ENCODE data around the gene ATRN. TPM values are rescaled to one million over a fixed set of nuclear protein-coding genes. Genes with fewer than 3 reads are reported as not detected.
"Not testable (repeated sequence)": the region's sequence is repeated elsewhere in the genome, so short reads cannot be mapped to it uniquely, and the experiment has no call there.

Gene ATRN
- total and polyA plus RNA-seq, 2 experiments from 2014 or later, result 14.7 to 71.1 TPM

DNA sequence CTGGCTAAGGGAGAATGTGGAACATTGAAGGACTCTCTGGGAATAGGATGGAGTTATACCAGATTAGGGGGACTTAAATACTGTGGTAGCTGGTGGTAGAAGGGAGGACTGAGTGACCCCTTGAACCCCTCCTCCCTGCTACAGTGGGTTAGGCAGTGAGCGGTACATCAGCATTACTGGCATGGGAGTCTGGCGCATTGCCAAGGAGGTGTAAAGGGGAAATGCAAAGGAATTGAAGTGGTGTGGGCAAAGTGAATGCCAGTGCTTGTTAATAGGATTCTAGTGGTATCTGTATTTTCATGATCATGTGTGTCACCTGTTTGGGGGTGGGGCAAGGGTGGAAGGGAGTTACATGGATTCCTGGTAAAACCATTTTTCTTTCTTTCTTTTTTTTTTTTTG is 132.3 kb downstream of the ATRN start:
- no peak for DNase-seq (ENCODE audit: low spot score)
- WGBS (ENCODE audit: low lambda C conversion rate, missing lambda C conversion rate), result 92% methylated on average over 2 of the region's 2 CpGs
- no peak overlapping the region for H3K27ac ChIP-seq
- H3K4me3 ChIP-seq, result no peak overlapping the region
- TF ChIP-seq, protein P1, sequence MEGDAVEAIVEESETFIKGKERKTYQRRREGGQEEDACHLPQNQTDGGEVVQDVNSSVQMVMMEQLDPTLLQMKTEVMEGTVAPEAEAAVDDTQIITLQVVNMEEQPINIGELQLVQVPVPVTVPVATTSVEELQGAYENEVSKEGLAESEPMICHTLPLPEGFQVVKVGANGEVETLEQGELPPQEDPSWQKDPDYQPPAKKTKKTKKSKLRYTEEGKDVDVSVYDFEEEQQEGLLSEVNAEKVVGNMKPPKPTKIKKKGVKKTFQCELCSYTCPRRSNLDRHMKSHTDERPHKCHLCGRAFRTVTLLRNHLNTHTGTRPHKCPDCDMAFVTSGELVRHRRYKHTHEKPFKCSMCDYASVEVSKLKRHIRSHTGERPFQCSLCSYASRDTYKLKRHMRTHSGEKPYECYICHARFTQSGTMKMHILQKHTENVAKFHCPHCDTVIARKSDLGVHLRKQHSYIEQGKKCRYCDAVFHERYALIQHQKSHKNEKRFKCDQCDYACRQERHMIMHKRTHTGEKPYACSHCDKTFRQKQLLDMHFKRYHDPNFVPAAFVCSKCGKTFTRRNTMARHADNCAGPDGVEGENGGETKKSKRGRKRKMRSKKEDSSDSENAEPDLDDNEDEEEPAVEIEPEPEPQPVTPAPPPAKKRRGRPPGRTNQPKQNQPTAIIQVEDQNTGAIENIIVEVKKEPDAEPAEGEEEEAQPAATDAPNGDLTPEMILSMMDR (IDR thresholded peaks at IDR 0.05; ENCODE audit: poor library complexity), result no peak
- TF ChIP-seq EZH2 (IDR thresholded peaks at IDR 0.05; ENCODE audit: borderline replicate concordance) (no peak), EZH2phosphoT487 (IDR thresholded peaks at IDR 0.05; ENCODE audit: low read depth, severe bottlenecking, unreplicated experiment) (no peak)
- H3K27me3 ChIP-seq, result no peaks in the 10 kb centered on the region
- no peaks in the 10 kb centered on the region for H3K9me2 ChIP-seq (replicated peaks; ENCODE audit: insufficient read depth)
- H3K4me2 ChIP-seq, result no peak overlapping the region
- peaks cover 7% of the 10 kb centered on the region for H3K36me3 ChIP-seq (replicated peaks; ENCODE audit: insufficient read depth, low read depth)
- H3K79me2 ChIP-seq, result no peaks in the 10 kb centered on the region
- no peaks in the 10 kb centered on the region for H4K20me1 ChIP-seq (ENCODE audit: insufficient read depth, poor library complexity, severe bottlenecking)
- no peaks in the 10 kb centered on the region for H3K4me1 ChIP-seq (ENCODE audit: insufficient read depth)
- H3K9me3 ChIP-seq (ENCODE audit: low read depth), result no peaks in the 10 kb centered on the region
- H2AFZ ChIP-seq, result no peak overlapping the region

DNA sequence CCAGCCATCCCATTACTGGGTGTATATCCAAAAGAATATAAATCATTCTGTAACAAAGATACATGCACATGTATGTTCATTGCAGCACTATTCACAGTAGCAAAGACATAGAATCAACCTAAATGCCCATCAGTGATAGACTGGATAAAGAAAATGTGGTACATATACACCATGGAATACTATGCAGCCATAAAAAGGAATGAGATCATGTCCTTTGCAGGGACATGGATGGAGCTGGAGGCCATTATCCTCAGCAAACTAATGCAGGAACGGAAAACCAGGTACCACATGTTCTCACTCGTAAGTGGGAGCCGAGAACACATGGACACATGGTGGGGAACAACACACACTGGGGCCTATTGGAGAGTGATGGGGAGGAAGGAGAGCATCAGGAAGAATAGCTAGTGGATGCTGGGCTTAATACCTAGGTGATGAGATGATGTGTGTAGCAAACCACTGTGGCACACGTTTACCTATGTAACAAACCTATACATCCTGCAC is 134.6 kb downstream of the ATRN start:
- WGBS (ENCODE audit: low lambda C conversion rate, missing lambda C conversion rate), result 99% methylated on average over 4 of the region's 4 CpGs
- not testable (repeated sequence) for H3K36me3 ChIP-seq (replicated peaks; ENCODE audit: insufficient read depth, low read depth)

DNA sequence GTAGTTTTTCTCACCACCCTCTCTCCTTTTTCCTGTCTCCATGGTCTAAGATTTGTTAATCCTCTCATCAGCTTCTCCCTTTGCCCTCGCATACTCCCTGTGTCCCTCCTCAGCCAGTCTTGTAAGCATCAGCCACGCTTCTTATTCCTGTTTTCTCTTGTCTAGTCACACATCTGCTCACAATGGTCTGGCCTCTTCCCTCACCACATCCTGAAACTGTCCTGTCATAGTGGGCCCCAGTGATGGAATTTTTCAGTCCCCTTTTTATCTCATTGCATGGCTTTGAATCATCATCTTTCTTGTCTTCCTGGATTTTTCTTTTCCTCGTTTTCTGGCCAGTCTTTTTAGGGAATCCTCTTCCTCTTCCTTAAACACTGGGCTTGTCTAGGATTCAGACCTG is 135.2 kb downstream of the ATRN start:
- H4K20me1 ChIP-seq (ENCODE audit: insufficient read depth, poor library complexity, severe bottlenecking), result no peaks in the 10 kb centered on the region
- H3K4me2 ChIP-seq, result no peak overlapping the region
- no peaks in the 10 kb centered on the region for H3K79me2 ChIP-seq
- no peaks in the 10 kb centered on the region for H3K4me1 ChIP-seq (ENCODE audit: insufficient read depth)
- TF ChIP-seq EZH2phosphoT487 (IDR thresholded peaks at IDR 0.05; ENCODE audit: low read depth, severe bottlenecking, unreplicated experiment) (no peak), EZH2 (IDR thresholded peaks at IDR 0.05; ENCODE audit: borderline replicate concordance) (no peak)
- TF ChIP-seq, protein P1 (IDR thresholded peaks at IDR 0.05; ENCODE audit: poor library complexity), result no peak
- no peak overlapping the region for H3K27ac ChIP-seq
- H3K27me3 ChIP-seq, result no peaks in the 10 kb centered on the region
- peaks cover 5% of the 10 kb centered on the region for H3K36me3 ChIP-seq (replicated peaks; ENCODE audit: insufficient read depth, low read depth)
- H3K9me3 ChIP-seq (ENCODE audit: low read depth), result no peaks in the 10 kb centered on the region
- H3K9me2 ChIP-seq (replicated peaks; ENCODE audit: insufficient read depth), result no peaks in the 10 kb centered on the region
- 87% methylated on average over 3 of the region's 3 CpGs for WGBS (ENCODE audit: low lambda C conversion rate, missing lambda C conversion rate)
- H3K4me3 ChIP-seq, result no peak overlapping the region
- no peak overlapping the region for H2AFZ ChIP-seq
- no peak for DNase-seq (ENCODE audit: low spot score)

More for the DNA sequence above, 134.6 kb downstream of the ATRN start:
- H3K4me1 ChIP-seq (ENCODE audit: insufficient read depth); H3K4me3 ChIP-seq; H2AFZ ChIP-seq; H3K27me3 ChIP-seq; H3K9me2 ChIP-seq (replicated peaks; ENCODE audit: insufficient read depth); H3K4me2 ChIP-seq; DNase-seq (ENCODE audit: low spot score); H3K9me3 ChIP-seq (ENCODE audit: low read depth); H3K79me2 ChIP-seq; H4K20me1 ChIP-seq (ENCODE audit: insufficient read depth, poor library complexity, severe bottlenecking); H3K27ac ChIP-seq: not testable (repeated sequence)

DNA sequence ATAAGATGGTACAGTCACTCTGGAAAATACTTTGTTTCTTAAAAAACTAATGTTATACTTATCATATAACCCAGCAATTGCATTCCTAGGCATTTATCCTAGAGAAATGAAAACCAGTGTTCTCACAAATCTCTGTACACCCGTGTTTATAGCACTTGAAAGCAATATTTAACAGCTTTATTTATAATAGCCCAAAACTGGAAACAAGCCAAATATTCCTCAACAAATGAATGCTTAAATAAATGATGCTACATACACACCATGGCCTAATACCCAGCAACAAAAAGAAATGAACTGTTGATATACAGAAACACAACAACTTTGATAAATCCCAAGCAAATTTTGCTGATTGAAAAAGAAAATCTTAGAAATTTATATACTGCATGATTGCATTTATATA is 141.1 kb downstream of the ATRN start:
- H3K4me3 ChIP-seq, result no peak overlapping the region
- H4K20me1 ChIP-seq (ENCODE audit: insufficient read depth, poor library complexity, severe bottlenecking), result no peaks in the 10 kb centered on the region
- H3K27ac ChIP-seq, result no peak overlapping the region
- H3K36me3 ChIP-seq (replicated peaks; ENCODE audit: insufficient read depth, low read depth), result no peaks in the 10 kb centered on the region
- 48% methylated on average over 1 of the region's 1 CpG for WGBS (ENCODE audit: low lambda C conversion rate, missing lambda C conversion rate)
- H2AFZ ChIP-seq, result no peak overlapping the region
- H3K9me3 ChIP-seq (ENCODE audit: low read depth), result no peaks in the 10 kb centered on the region
- H3K79me2 ChIP-seq, result no peaks in the 10 kb centered on the region
- H3K27me3 ChIP-seq, result no peaks in the 10 kb centered on the region
- H3K4me2 ChIP-seq, result no peak overlapping the region
- no peak for DNase-seq (ENCODE audit: low spot score)
- TF ChIP-seq, protein P1 (IDR thresholded peaks at IDR 0.05; ENCODE audit: poor library complexity), result no peak
- TF ChIP-seq EZH2phosphoT487 (IDR thresholded peaks at IDR 0.05; ENCODE audit: low read depth, severe bottlenecking, unreplicated experiment), result no peak
- no peak for TF ChIP-seq EZH2 (IDR thresholded peaks at IDR 0.05; ENCODE audit: borderline replicate concordance)
- no peaks in the 10 kb centered on the region for H3K9me2 ChIP-seq (replicated peaks; ENCODE audit: insufficient read depth)
- H3K4me1 ChIP-seq (ENCODE audit: insufficient read depth), result no peaks in the 10 kb centered on the region

All from hepatocyte (in vitro differentiated cells).